Measurements from ENCODE around the gene CREB3L2.
"Not testable (repeated sequence)": the region's sequence is repeated elsewhere in the genome, so short reads cannot be mapped to it uniquely, and the experiment has no call there.

The CREB3L2 gene

GRCh38 chr7:137836113-137836509, 165.8 kb downstream of the CREB3L2 start:
- Histone ChIP-seq H3K4me3 (ENCODE audit: low read length) (no peak overlapping the region), H3K27me3 (ENCODE audit: control insufficient read depth, insufficient read depth, low read length) (no peaks in the 10 kb centered on the region), H3K27ac (ENCODE audit: low read length) (no peak overlapping the region)

GRCh38 chr7:137835486-137836112, 166.3 kb downstream of the CREB3L2 start:
- Histone ChIP-seq H3K4me1 (ENCODE audit: control insufficient read depth, low read depth, low read length) (peaks cover 21% of the 10 kb centered on the region), H3K27ac (ENCODE audit: low read length) (no peak overlapping the region), H3K36me3 (ENCODE audit: control insufficient read depth, low read depth, low read length) (no peaks in the 10 kb centered on the region), H3K9ac (ENCODE audit: low read length) (no peak overlapping the region), H3K27me3 (ENCODE audit: control insufficient read depth, insufficient read depth, low read length) (no peaks in the 10 kb centered on the region), H3K9me3 (ENCODE audit: control insufficient read depth, low read depth, low read length) (peaks cover 25% of the 10 kb centered on the region), H3K4me3 (ENCODE audit: low read length) (no peak overlapping the region)

More at GRCh38 chr7:137836113-137836509, 165.8 kb downstream of the CREB3L2 start:
- Histone ChIP-seq H3K9me3 (ENCODE audit: control insufficient read depth, low read depth, low read length) (peaks cover 25% of the 10 kb centered on the region), H3K36me3 (ENCODE audit: control insufficient read depth, low read depth, low read length) (no peaks in the 10 kb centered on the region), H3K9ac (ENCODE audit: low read length) (no peak overlapping the region), H3K4me1 (ENCODE audit: control insufficient read depth, low read depth, low read length) (peaks cover 27% of the 10 kb centered on the region)

GRCh38 chr7:137834552-137834951, 167.3 kb downstream of the CREB3L2 start:
- Histone ChIP-seq H3K36me3 (ENCODE audit: control insufficient read depth, low read depth, low read length) (no peaks in the 10 kb centered on the region), H3K27me3 (ENCODE audit: control insufficient read depth, insufficient read depth, low read length) (no peaks in the 10 kb centered on the region)

GRCh38 chr7:137832990-137833389, 168.9 kb downstream of the CREB3L2 start:
- not testable (repeated sequence) for H3K4me3 ChIP-seq (ENCODE audit: low read length); H3K27me3 ChIP-seq (ENCODE audit: control insufficient read depth, insufficient read depth, low read length); H3K36me3 ChIP-seq (ENCODE audit: control insufficient read depth, low read depth, low read length); H3K4me1 ChIP-seq (ENCODE audit: control insufficient read depth, low read depth, low read length); H3K27ac ChIP-seq (ENCODE audit: low read length); H3K9ac ChIP-seq (ENCODE audit: low read length)
- H3K9me3 ChIP-seq (ENCODE audit: control insufficient read depth, low read depth, low read length): peaks cover 25% of the 10 kb centered on the region

More at GRCh38 chr7:137834552-137834951, 167.3 kb downstream of the CREB3L2 start:
- Histone ChIP-seq H3K9me3 (ENCODE audit: control insufficient read depth, low read depth, low read length) (peaks cover 25% of the 10 kb centered on the region), H3K4me1 (ENCODE audit: control insufficient read depth, low read depth, low read length) (peaks cover 11% of the 10 kb centered on the region), H3K9ac (ENCODE audit: low read length) (no peak overlapping the region), H3K4me3 (ENCODE audit: low read length) (no peak overlapping the region), H3K27ac (ENCODE audit: low read length) (no peak overlapping the region)

GRCh38 chr7:137832382-137832781, 169.5 kb downstream of the CREB3L2 start:
- Histone ChIP-seq H3K4me1 (ENCODE audit: control insufficient read depth, low read depth, low read length) (no peaks in the 10 kb centered on the region), H3K27ac (ENCODE audit: low read length) (no peak overlapping the region), H3K36me3 (ENCODE audit: control insufficient read depth, low read depth, low read length) (no peaks in the 10 kb centered on the region), H3K4me3 (ENCODE audit: low read length) (no peak overlapping the region), H3K27me3 (ENCODE audit: control insufficient read depth, insufficient read depth, low read length) (no peaks in the 10 kb centered on the region), H3K9me3 (ENCODE audit: control insufficient read depth, low read depth, low read length) (peaks cover 25% of the 10 kb centered on the region), H3K9ac (ENCODE audit: low read length) (no peak overlapping the region)

- H3K9ac ChIP-seq (ENCODE audit: low read length); H3K27ac ChIP-seq (ENCODE audit: low read length); H3K27me3 ChIP-seq (ENCODE audit: control insufficient read depth, insufficient read depth, low read length); H3K4me1 ChIP-seq (ENCODE audit: control insufficient read depth, low read depth, low read length); H3K4me3 ChIP-seq (ENCODE audit: low read length); H3K36me3 ChIP-seq (ENCODE audit: control insufficient read depth, low read depth, low read length): not testable (repeated sequence)
- H3K9me3 ChIP-seq (ENCODE audit: control insufficient read depth, low read depth, low read length): peaks cover 25% of the 10 kb centered on the region
These were observed 170.3 kb downstream of the CREB3L2 start for GRCh38 chr7:137831555-137831954.

- H3K9ac ChIP-seq (ENCODE audit: low read length): no peak overlapping the region
- H3K36me3 ChIP-seq (ENCODE audit: control insufficient read depth, low read depth, low read length): no peaks in the 10 kb centered on the region
- no peak overlapping the region for H3K27ac ChIP-seq (ENCODE audit: low read length)
- no peaks in the 10 kb centered on the region for H3K27me3 ChIP-seq (ENCODE audit: control insufficient read depth, insufficient read depth, low read length)
- H3K4me3 ChIP-seq (ENCODE audit: low read length): no peak overlapping the region
- H3K9me3 ChIP-seq (ENCODE audit: control insufficient read depth, low read depth, low read length): peaks cover 25% of the 10 kb centered on the region
- H3K4me1 ChIP-seq (ENCODE audit: control insufficient read depth, low read depth, low read length): no peaks in the 10 kb centered on the region
These were observed 172.4 kb downstream of the CREB3L2 start for GRCh38 chr7:137829337-137829992.

- Histone ChIP-seq H3K4me3 (ENCODE audit: low read length) (no peak overlapping the region), H3K36me3 (ENCODE audit: control insufficient read depth, low read depth, low read length) (no peaks in the 10 kb centered on the region), H3K27ac (ENCODE audit: low read length) (no peak overlapping the region), H3K27me3 (ENCODE audit: control insufficient read depth, insufficient read depth, low read length) (no peaks in the 10 kb centered on the region), H3K9me3 (ENCODE audit: control insufficient read depth, low read depth, low read length) (peaks cover 21% of the 10 kb centered on the region), H3K9ac (ENCODE audit: low read length) (no peak overlapping the region), H3K4me1 (ENCODE audit: control insufficient read depth, low read depth, low read length) (no peaks in the 10 kb centered on the region)
These were observed 173.4 kb downstream of the CREB3L2 start for GRCh38 chr7:137828456-137828855.

GRCh38 chr7:137825489-137825888, 176.4 kb downstream of the CREB3L2 start:
- Histone ChIP-seq H3K9me3 (ENCODE audit: control insufficient read depth, low read depth, low read length) (no peaks in the 10 kb centered on the region), H3K27ac (ENCODE audit: low read length) (no peak overlapping the region), H3K4me1 (ENCODE audit: control insufficient read depth, low read depth, low read length) (peaks cover 14% of the 10 kb centered on the region), H3K4me3 (ENCODE audit: low read length) (no peak overlapping the region), H3K36me3 (ENCODE audit: control insufficient read depth, low read depth, low read length) (no peaks in the 10 kb centered on the region), H3K27me3 (ENCODE audit: control insufficient read depth, insufficient read depth, low read length) (no peaks in the 10 kb centered on the region), H3K9ac (ENCODE audit: low read length) (no peak overlapping the region)

Data from iPS-18a (cell line).